Panc1 (cell line): ENCODE data around the gene SKP1. TPM values are rescaled to one million over a fixed set of nuclear protein-coding genes. Genes with fewer than 3 reads are reported as not detected.
A peak's percentile ranks its signal among the peaks of the same experiment; 100 is the strongest.

Experiments used
- ATAC-seq: fragments of 200-7000 bp; cut with Tn5 transposase; 2 replicates; pipeline ENCODE4 v1.9.1; 2020; ENCODE audit warnings: mild to moderate bottlenecking, moderate library complexity
- BruUV-seq: library from RNA; stranded (reverse); fragments of 400-500 nt; replicated peaks from 2 replicates; lab custom pipeline; 2021; lab: Mats Ljungman, UMichigan
- CTCF ChIA-PET: fragments of 300-600 bp; sonication (Branson Sonifier 250); formaldehyde crosslinking; loops from one replicate; lab custom pipeline; 2022; ENCODE audit warnings: antibody characterized with exemption; lab: Charles Lee
- POLR2A ChIA-PET: fragments of 300-600 bp; sonication (Branson Sonifier 250); formaldehyde crosslinking; loops from one replicate; lab custom pipeline; 2022; ENCODE audit warnings: antibody characterized with exemption; lab: Charles Lee
- DNase-seq: peaks from one replicate; pipeline ENCODE4 v3.0.0-alpha.2; 2010; ENCODE audit warnings: low read depth, low spot score
- H3K27ac ChIP-seq: 2 replicates; pipeline ENCODE4 v1.5.1; 2011; ENCODE audit warnings: mild to moderate bottlenecking, low read length, inconsistent platforms
- H3K27me3 ChIP-seq: fragments of 200-500 bp; sonication (Bioruptor generic); 2 replicates; pipeline ENCODE4 v1.6.0; 2014; ENCODE audit warnings: low read length, inconsistent platforms; ENCODE audit not compliant: control insufficient read depth, insufficient read depth
- H3K36me3 ChIP-seq: fragments of 200-500 bp; sonication (Bioruptor generic); 2 replicates; pipeline ENCODE4 v1.5.1; 2014; ENCODE audit warnings: inconsistent platforms, mild to moderate bottlenecking, low read length, moderate library complexity; ENCODE audit not compliant: control insufficient read depth, insufficient read depth
- H3K4me1 ChIP-seq: 2 replicates; pipeline ENCODE4 v1.5.1; 2011; ENCODE audit warnings: inconsistent platforms, mild to moderate bottlenecking, low read length, moderate library complexity; ENCODE audit not compliant: control insufficient read depth, insufficient read depth
- H3K4me3 ChIP-seq, 2 experiments: 2 replicates each; pipeline ENCODE4 v1.5.1; 2011 to 2012; ENCODE audit warnings: low read depth in 2 of 2, low read length in 2 of 2, mild to moderate bottlenecking in 2 of 2, inconsistent platforms in 1 of 2, moderate library complexity in 1 of 2
- H3K9me3 ChIP-seq: fragments of 200-500 bp; sonication (Bioruptor generic); 2 replicates; pipeline ENCODE4 v1.5.1; 2014; ENCODE audit warnings: low read depth, mild to moderate bottlenecking, inconsistent platforms, low read length, moderate library complexity; ENCODE audit not compliant: control insufficient read depth, insufficient read depth
- CTCF ChIP-seq: fragments of 450-650 bp; IDR thresholded peaks from 2 replicates; pipeline ENCODE4 v1.5.1; 2017; ENCODE audit warnings: mild to moderate bottlenecking
- POLR2AphosphoS5 ChIP-seq: IDR thresholded peaks from 2 replicates; pipeline ENCODE4 v1.6.1; 2012; ENCODE audit warnings: mild to moderate bottlenecking, low read depth, low read length, moderate library complexity
- REST ChIP-seq, 2 experiments: IDR thresholded peaks; 2 replicates each; pipeline ENCODE4 v1.6.1; 2011 to 2012; ENCODE audit warnings: low read depth in 2 of 2, control low read depth in 1 of 2, low read length in 1 of 2, mild to moderate bottlenecking in 1 of 2, moderate library complexity in 1 of 2; ENCODE audit not compliant: insufficient read depth in 1 of 2
- SIN3A ChIP-seq: IDR thresholded peaks from 2 replicates; pipeline ENCODE4 v1.6.1; 2012; ENCODE audit warnings: low read depth, mild to moderate bottlenecking, low read length, moderate library complexity, borderline replicate concordance; ENCODE audit not compliant: insufficient read depth
- TCF7L2 ChIP-seq: IDR thresholded peaks from 2 replicates; pipeline ENCODE4 v1.6.1; 2011; ENCODE audit warnings: mild to moderate bottlenecking, low read depth, low read length, inconsistent platforms
- in situ Hi-C: cut with HindIII; loops from 2 replicates; pipeline ENCODE4 v1.10.0; 2016; ENCODE audit warnings: low sequenced_read_pairs, low pct_unique_long_range_greater_than_20kb
- intact Hi-C: fragments of 100-400 bp; cut with micrococcal nuclease; formaldehyde crosslinking; loops from one replicate; pipeline ENCODE4 v1.10.0; 2022; ENCODE audit not compliant: unreplicated experiment
- total RNA-seq: library from RNA; stranded (reverse); gene quantifications from one replicate; pipeline ENCODE4 v1.2.1, GENCODE V29; 2021; ENCODE audit not compliant: unreplicated experiment

The SKP1 gene
- total RNA-seq, 1 experiment from 2014 or later, result 301 TPM

GRCh38 chr5:134127376-134127861, 49.3 kb downstream of the SKP1 start:
- no peak for TF ChIP-seq SIN3A
- TF ChIP-seq TCF7L2, result no peak
- no peak for TF ChIP-seq CTCF
- TF ChIP-seq REST (IDR thresholded peaks at IDR 0.05; ENCODE audit: insufficient read depth in 1 of 2, low read depth in 2 of 2, low read length in 1 of 2), result no peak
- no peak for TF ChIP-seq POLR2AphosphoS5
- Histone ChIP-seq H3K27ac (no peak overlapping the region; the same call in 1 of the 2 replicates), H3K9me3 (no peaks in the 10 kb centered on the region), H3K36me3 (no peaks in the 10 kb centered on the region), H3K27me3 (no peaks in the 10 kb centered on the region), H3K4me1 (peaks cover 38% of the 10 kb centered on the region), H3K4me3 (no peak overlapping the region)
- POLR2A ChIA-PET, result interaction anchor here (0.5 to 0.6 kb wide), 2 partner anchors 23 to 37 kb away, joined by 3 to 5 read pairs; no protein-coding TSS in a partner anchor
- ATAC-seq (peak; percentile 31), DNase-seq (no peak)
- in situ Hi-C loops (no loop called here), intact Hi-C loops (no loop called here)
- BruUV-seq, result no TSS peak
- CTCF ChIA-PET, result interaction anchor here (1.6 kb wide), 1 partner anchor 88 kb away, joined by 7 read pairs; no protein-coding TSS in a partner anchor

- DNase-seq (peak; percentile 82), ATAC-seq (peak; percentile 82)
- TF ChIP-seq REST (IDR thresholded peaks at IDR 0.05; ENCODE audit: insufficient read depth in 1 of 2, low read depth in 2 of 2, low read length in 1 of 2), result no peak
- TF ChIP-seq SIN3A, result no peak
- peak; percentile 68; the same call in 1 of the 2 replicates for TF ChIP-seq TCF7L2
- TF ChIP-seq POLR2AphosphoS5, result peak; percentile 10; the same call in 1 of the 2 replicates
- no peak for TF ChIP-seq CTCF
- ChIA-PET CTCF (interaction anchor here (0.5 to 2.6 kb wide), 3 partner anchors 14 to 102 kb away, joined by 3 to 17 read pairs (median 4); no protein-coding TSS in a partner anchor), POLR2A (interaction anchor here (0.6 kb wide), 1 partner anchor 13 kb away, joined by 3 read pairs; no protein-coding TSS in a partner anchor)
- no TSS peak for BruUV-seq
- Histone ChIP-seq H3K4me3 (no peak overlapping the region), H3K4me1 (peaks cover 38% of the 10 kb centered on the region), H3K27ac (peak overlapping the region; percentile 73), H3K36me3 (no peaks in the 10 kb centered on the region), H3K9me3 (no peaks in the 10 kb centered on the region), H3K27me3 (no peaks in the 10 kb centered on the region)
- intact Hi-C loops, result no loop called here
- in situ Hi-C loops, result no loop called here
Measured at GRCh38 chr5:134125039-134126015, 51.4 kb downstream of the SKP1 start.
